Stimulated activated CD4-positive, alpha-beta T cell treated with anti-CD3 and anti-CD28 coated beads, Interleukin-12 subunit alpha, Interleukin-12 subunit beta, amount 100 ng/mL, for 48 hours (primary cell): ENCODE data around the gene NKTR.

Source experiments
- DNase-seq, 3 donors: peaks; one replicate each; pipeline ENCODE4 v3.0.0-alpha.2; 2020; ENCODE audit warnings: low read depth in 2 of 3, low spot score in 1 of 3

NKTR gene

DNA sequence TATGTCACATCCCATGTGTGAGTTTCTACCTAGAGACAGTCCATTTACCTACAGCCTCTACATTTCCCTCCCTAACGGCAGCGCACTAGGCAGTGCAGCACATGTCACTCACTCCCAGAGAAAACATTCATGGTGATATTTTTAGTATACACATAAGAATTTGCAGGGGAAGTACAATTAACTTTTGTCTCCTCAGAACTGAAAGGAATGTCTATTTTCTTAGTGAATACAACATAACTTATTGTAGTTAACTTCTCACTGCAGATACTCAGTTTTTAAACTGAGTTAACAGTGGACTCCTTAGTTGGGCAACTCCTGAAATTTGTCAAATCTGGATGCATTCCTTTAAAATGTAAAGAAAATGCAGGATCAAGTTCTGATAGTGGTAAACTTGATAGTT lies 48.5 kb downstream of the NKTR start:
- DNase-seq, result no peak

DNA sequence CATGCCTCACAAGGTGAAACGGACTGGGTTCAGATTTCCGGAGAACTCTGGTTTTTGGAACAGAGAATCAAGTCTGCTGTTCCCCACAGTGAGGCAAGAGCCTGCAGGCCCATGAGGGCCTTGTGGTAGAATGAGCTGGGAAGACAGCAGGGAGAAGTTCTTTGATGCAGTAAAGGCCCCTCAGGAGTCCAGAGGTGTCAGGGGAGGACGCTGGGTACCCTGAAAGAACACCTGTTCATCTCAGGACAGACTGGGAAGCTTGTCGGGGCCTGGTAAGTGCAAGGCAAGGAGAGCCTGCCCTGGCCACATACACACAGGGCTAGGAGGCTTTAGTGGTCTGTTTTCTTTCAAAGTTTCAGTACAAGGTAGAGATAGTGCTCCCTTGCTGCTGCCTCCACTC lies 49.3 kb downstream of the NKTR start:
- no peak for DNase-seq

DNA sequence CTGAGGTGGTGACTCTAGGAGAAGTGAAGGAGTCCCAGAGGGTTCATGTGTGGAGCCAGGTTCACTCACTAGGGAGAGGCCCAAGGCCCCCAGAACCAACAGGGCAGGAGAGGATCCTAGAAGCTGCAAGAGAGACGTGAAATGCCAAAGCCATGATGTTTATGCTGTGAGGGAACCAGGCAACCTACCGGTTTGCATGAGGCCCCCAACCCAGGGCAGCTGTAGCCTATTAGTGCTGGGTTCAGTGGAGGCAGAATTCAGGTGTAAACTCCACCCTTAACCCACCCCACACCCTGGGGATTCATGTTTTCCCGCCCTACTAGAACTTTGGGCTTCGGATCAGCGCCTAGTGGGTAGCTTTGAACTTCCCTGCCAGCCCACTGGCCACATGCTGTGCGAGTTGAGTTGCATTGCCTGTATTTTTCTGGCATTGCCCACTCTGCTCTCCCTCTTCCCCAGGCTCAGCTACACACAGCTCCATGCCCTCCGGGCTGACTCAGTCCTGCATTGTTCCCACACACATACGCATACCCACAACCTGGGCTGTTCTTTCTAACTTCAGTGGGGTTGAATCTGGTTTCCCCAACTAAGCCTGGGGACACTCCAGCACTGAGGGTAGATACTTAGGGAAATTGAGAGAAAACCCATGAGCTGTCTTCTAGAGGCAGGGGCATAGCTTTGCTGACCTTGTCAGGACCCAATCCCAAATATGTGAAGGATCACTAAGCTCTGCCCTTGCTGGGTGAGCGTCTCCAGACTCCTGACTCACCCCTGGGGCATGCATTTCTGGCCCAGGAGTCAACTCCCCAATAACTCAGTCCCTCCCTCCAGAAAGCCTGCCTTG lies 51.0 kb downstream of the NKTR start:
- DNase-seq, result no peak

DNA sequence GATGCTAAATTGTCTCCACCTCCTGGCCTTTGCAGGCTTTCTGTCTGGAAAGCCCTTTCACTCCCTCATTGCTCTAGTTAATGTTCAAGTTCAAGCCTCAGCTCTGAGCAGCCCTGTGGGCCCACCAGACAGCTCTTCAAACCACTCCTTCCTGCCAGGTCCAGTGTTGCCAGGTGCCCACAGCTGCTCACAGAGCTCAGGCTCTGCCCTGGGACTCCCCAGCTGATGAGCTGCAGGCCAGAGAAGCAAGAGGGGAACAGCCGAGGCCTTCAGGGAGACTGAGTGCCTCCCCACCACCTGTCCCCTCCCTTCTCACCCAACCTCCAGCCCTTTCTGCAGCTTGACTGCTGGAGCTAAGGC lies 51.7 kb downstream of the NKTR start:
- no peak for DNase-seq

DNA sequence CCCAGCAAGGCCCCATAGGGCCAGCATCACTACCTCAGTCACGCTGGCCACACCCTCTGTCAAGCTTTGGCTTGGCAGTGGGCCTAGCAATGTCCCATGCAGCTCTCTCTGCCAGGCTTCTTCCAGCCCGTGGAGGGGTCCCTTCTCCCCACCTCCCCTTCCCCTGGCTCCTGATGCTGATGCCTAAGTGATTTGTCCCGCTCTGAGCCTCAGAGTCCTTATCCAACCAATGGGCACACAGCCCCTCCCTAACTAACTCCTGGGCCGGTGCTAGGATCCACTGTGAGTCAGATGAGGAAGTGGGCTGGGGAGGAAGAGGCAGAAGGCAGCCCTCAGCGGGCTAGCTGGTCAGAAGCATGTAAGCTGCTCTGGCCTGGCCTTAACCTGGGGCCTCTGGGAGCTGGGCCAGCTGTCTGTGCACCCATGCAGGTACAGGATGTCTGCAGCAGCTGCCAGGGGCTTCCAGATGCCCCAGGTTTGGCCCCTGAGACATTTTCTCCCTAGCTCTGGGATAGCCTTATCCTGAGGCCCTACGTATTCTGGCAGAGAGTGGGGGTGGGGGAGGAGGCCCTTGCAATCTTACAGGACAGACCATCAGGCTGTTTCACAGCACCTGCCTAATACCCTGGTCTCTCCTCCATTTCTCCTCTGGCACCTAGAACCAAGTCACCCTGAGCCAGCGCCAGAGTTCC lies 52.3 kb downstream of the NKTR start:
- DNase-seq, result no peak

DNA sequence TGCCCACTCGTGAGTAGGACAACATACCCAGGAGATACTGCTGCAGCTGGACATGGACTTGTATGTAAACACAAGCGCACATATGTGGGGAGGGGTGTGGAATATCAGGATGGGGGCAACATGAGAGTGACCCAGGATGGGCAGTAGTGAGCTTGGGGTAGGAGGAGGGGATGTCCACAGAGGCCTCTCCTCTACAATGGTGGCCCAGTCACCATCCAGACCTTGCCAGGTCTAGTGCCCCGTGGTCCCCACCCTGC lies 52.7 kb downstream of the NKTR start:
- no peak for DNase-seq

DNA sequence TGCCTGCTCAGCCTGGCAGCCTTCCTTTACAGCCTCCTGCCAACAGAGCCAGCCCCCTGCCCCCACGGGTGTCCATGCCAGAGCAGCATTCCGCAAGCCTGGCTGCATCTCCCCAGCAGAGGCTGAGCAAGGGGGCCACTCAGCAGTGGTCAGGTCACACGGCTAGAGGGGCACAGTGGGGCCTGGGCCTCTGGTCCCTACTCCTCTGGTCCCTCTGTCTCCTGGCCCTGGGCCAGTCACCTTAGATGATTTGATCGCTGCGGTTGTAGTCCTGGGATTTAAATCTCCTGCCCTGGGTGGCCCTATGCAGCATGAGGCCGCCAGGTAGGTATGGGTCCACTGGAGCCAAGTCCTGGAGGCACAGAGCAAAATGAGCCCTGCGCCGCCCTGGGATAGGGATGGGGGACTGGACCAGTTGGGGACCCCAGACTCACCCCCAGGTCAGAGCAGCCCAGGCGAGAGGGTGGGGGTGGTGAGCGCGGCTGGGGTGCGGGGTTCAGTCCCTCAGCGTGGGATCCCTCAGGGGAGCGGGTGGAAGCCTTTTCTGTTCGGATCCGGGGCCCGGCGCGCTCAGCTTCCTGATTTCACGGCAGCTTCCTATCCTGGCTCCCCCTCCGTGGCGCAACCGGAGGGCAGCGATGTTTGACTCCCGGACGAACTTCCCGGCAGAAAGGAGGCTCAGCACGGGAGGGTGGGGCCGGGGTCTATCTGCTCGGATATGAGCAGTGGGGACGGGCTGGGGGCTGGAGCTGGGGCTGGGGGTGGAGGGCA lies 53.3 kb downstream of the NKTR start, which contains the start of gene ZBTB47:
ZBTB47 (plus strand) TSS at position 138 of the 771 bp plus-strand sequence. CDS start 4,659 bp downstream, outside the sequence.
- no peak for DNase-seq

DNA sequence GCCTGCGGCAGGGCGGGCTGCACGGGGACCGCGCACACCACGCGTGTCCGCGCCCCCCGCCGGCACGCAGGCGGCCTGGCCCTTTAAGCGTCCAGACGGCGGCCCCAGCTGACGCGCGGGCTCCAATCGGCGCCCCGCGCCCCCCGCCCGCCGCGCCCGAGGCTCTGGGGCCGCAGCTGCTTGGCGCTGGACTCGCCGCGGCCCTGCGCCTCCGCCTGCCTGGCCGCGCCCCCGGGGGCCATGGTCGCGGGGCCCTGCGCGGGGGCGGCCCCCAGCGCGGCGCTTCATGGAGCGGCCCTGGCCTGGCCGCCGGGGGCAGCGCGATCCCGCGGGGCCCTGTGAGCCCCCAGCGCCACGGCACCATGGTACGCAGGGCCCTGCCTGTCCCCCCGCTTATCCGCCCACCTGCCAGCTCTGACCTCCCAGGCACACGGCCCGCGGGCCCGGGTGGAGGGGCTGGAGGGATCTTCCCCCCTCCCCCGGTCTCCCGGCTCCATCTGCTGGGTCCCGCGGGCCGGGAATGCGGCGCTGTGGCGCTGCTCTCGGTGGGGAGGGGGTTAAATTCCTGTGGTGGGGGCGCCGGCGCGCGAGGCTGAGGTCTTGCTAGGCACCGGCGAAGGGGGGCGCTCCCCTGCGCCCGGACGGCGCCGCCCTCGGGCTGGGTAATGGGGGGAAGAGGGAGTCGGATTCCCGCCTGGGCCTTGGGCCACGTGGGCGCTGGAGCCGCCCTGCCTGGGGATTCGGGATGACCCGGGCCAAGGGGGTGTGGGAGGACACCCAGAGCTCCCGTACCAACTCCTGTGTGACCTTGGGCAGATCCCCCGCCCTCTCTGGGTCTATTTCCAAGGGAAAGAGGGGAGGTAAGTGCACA lies 54.1 kb downstream of the NKTR start:
- DNase-seq, result no peak

DNA sequence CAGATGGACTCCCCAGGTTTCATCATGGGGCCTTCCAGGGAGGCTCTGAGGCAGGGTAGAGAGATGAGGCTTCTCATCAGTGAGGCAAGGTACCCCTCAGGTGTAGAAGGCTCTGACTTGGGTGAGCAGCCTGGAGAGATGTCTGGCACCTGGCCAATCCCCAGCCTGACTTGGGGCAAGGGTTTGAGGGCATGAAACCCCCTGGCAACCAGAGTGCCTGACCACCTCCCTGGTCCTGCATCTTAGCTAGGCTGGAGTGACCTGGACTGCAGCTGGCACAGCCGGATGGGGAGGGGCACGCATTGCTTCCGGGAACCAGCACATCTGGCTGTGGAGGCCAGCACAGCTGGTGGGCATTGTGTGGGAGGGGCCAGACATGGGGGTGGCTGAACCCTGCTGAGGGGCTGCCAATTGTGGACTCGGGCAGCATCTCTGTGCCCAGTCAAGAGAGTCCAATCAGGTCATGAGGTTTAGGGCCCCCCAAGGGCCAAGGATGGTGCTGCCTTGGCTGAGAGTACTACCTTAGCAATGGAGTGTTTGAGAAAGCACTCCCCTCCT lies 54.9 kb downstream of the NKTR start:
- no peak for DNase-seq

DNA sequence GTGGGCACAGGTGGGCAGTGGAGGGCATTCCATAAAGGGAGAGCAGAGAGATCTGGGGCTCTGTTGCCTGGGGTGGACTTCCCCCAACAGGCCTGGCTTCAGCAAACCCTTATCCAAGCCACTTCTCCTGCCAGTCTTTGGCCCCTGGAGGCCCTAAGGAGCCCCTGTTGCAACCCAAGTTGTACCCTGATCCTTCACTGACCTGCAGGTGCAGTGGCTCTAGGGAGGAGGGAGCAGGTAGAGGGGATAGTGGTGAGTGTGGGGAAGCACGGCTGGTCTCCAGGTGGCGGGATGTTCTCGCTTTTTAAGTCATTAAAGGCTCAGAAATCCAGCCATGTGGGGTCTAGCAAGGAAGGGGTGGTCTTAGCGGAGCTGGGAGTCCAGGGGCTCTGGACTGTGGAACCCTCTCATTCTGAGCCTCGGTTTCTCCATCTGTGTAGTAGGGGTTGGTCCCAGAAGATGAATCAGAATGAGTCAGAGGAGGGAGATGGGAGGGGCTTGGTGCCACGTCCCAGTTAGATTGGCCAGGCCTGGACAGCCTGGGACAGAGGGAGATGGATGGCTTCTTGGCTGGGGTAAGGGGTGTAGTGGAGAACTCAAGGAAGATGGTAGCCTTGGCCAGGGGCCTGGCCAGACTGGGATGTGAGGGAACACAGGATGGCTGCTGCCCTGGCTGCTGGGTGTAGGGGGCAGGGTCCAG lies 55.6 kb downstream of the NKTR start:
- no peak for DNase-seq

DNA sequence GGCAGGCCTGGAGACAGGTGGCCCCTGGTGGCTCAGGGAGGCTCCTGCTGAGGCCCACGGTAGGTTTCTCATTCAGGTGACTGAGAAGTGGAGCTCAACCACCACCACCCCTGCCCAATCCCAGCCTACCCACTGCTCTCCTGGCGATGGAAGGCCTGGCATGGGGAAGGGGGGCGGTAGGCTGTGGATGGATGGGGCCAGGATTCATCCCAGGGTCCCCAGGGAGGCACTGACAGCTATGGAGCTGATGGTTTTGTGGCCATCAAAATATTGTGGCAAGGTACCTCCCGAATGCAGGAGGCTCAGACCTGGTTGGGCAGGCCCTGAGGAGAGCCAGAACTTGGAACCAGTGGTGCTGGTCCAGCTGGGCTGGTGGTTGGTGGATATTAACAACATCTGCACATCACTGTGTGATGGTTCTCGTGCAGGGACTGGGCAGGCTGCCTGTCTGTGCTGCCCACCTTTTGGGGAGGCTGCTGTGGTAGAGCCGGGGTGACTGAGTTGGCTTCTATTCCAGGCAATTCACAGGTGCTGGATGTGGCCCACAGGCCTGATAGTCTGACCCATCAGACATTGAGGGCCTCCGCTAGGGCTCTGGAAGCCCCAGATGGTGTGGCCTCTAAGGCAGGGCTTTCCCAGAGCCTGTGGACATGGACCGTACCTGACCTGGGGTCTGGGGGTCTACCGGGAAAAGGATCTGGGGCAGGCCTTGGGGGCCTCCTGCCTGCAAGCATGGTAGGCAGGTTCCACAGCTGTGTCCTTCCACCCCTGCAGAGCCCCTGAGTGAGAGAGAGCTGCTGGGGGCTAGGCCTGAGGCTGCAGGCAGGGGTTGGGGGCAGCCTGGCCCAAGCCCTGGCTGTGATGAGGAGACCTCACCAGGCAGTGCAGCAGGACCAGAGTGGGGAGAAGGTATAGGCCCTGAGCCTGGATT lies 56.5 kb downstream of the NKTR start:
- DNase-seq, result no peak

DNA sequence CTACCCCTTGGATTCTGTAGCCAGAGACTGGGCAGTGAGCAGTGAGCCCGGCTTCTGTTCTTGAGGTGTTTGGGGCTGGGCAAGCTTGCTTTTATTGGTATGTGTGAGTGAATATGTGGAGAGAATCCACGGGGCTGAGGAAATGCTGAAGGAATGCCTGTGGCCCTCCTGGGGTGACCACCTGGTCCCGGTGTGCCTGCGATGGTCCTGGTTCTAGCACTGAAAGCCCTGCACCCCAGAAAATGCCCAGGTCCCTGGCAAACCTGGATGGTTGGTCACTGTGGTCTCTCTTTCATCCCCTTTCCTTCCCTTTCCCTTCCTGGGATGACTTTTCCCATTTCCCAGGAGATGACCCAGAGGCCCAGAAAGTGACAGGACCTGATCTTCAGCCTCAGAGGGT lies 57.2 kb downstream of the NKTR start:
- DNase-seq, result no peak

DNA sequence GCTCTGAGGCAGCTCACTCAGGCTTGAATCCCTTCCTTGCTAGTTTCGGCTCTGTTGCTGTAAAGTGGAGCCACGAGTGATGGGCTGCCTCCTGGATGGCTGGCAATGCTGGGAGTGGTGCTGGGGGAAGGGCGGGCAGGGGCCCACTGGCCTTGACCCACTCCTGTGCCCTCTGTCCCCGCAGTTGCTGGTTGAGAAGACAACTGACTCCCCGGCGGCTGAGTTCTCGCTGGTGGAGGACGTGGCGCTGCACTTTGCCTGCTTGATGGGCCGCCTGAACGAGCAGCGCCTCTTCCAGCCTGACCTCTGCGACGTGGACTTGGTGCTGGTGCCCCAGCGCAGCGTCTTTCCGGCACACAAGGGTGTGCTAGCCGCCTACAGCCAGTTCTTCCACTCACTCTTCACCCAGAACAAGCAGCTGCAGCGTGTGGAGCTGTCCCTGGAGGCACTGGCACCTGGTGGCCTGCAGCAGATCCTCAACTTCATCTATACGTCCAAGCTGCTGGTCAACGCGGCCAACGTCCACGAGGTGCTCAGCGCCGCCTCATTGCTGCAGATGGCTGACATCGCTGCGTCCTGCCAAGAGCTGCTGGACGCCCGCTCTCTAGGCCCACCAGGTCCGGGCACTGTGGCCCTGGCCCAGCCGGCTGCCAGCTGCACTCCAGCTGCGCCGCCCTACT lies 57.7 kb downstream of the NKTR start:
- DNase-seq, result no peak

DNA sequence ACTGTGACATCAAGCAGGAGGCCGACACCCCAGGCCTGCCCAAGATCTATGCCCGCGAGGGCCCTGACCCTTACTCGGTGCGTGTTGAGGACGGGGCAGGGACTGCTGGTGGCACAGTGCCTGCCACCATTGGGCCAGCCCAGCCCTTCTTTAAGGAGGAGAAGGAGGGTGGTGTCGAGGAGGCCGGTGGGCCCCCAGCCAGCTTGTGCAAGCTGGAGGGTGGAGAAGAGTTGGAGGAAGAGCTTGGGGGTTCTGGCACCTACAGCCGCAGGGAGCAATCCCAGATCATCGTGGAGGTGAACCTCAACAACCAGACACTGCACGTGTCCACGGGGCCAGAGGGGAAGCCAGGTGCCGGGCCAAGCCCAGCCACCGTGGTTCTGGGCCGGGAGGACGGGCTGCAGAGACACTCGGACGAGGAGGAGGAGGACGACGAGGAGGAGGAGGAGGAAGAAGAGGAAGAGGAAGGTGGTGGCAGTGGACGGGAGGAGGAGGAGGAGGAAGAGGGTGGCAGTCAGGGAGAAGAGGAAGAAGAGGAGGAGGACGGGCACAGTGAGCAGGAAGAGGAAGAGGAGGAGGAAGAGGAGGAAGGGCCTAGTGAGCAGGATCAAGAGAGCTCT lies 58.4 kb downstream of the NKTR start:
- no peak for DNase-seq

DNA sequence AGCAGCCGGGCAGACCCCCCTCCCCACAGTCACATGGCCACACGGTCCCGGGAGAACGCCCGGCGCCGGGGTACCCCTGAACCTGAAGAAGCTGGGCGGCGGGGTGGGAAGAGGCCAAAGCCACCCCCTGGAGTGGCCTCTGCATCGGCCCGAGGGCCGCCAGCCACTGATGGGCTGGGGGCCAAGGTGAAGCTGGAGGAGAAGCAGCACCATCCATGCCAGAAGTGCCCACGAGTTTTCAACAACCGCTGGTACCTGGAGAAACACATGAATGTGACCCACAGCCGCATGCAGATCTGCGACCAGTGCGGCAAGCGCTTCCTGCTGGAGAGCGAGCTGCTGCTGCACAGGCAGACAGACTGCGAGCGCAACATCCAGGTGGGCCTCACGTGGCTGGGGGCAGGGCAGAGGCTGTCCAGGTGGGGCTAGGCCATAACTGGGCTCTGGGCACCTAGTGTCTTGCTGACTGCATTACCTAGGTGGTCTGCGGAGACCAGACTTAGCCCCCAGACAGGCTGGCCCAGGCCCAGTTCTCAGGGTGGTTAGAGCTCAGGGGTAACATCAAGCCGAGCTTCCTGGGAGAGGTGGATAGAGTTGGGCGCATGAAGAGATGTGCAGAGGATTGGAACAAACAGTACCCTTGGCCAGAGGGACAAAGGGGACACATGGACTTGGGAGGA lies 59.1 kb downstream of the NKTR start:
- DNase-seq, result no peak

DNA sequence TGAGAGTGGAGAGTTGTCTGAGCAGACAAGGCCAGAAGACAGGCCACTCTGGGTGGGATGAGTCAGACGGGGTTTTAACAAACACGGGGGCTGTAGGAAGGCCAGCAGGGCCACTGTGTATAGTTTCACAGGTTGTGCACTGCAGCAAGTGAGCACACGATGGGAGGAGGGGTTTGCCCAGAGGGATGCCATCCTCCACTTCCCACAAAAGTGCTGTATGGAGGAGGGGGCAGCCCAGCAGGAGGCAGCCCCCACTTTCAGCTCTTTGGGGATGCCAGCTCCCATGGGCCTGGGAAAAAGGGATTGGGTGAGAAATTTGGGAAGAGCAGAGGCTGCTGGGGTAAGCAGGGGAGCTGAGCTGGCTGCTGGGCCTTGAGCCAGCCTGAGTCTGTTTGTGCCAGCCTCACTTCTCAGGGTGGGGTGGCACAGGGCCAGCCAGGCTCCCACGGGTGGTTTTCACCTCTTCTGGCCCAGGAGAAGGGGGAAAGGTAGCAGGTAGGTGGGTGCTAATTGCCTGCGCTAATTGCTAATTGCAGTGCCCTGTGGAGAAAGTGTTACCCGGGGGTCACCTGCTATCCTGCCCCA lies 59.7 kb downstream of the NKTR start:
- no peak for DNase-seq

DNA sequence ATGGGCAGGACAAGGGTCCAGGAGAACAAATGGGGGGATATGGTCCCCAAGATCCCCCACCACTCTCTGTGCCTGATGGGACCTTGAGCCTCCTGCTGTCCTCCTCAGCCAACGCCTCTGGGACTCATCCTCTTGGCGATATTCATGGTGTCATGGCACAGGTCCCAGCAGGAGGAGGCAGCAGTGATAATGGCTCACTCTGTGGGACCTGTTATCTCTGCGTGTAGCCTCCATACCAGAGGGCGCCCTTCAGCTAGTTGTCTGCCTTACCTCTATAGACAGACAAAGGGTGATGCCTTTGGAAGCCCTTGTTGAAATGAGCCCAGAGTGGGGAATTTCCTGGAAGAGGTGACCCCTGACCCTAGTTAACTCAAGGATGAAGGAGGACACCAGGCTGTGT lies 60.4 kb downstream of the NKTR start:
- no peak for DNase-seq
